Endothelial cell of umbilical vein (primary cell): ENCODE measurements around the gene BRI3BP.

Experiments
- CTCF ChIP-seq, 2 donors: IDR thresholded peaks; 1 replicate in 1 of 2; 2 replicates in 1 of 2; pipeline ENCODE4 v1.5.1; 2011; ENCODE audit warnings: low read length in 2 of 2, mild to moderate bottlenecking in 2 of 2, moderate library complexity in 2 of 2, control low read depth in 1 of 2, inconsistent platforms in 1 of 2, low read depth in 1 of 2; ENCODE audit not compliant: insufficient read depth in 1 of 2; ENCODE audit errors: extremely low read depth in 1 of 2
- EZH2 ChIP-seq: IDR thresholded peaks from 2 replicates; pipeline ENCODE4 v1.6.1; 2012; ENCODE audit warnings: borderline replicate concordance, low read depth, mild to moderate bottlenecking, moderate library complexity, low read length, inconsistent platforms; ENCODE audit not compliant: severe bottlenecking
- MAX ChIP-seq: IDR thresholded peaks from 2 replicates; pipeline ENCODE4 v1.6.1; 2011; ENCODE audit not compliant: insufficient read depth, insufficient read length
- POLR2A ChIP-seq: IDR thresholded peaks from 2 replicates; pipeline ENCODE4 v1.6.1; 2012; ENCODE audit warnings: low read depth, mild to moderate bottlenecking, control low read depth, low read length
- POLR2AphosphoS5 ChIP-seq: IDR thresholded peaks from 2 replicates; pipeline ENCODE4 v1.6.1; 2012; ENCODE audit warnings: low read depth, mild to moderate bottlenecking, control low read depth, low read length, moderate library complexity; ENCODE audit not compliant: insufficient read depth

GRCh38 chr12:125021771-125022170 is 28.3 kb downstream of the BRI3BP start:
- TF ChIP-seq POLR2AphosphoS5 (no peak), MAX (no peak), EZH2 (no peak), CTCF (IDR thresholded peaks at IDR 0.05; ENCODE audit: extremely low read depth in 1 of 2, insufficient read depth in 1 of 2, low read depth in 1 of 2, low read length in 2 of 2) (no peak), POLR2A (no peak)
